Prostate gland (tissue), 2 donors: ENCODE data around the gene RBFOX2. TPM values are rescaled to one million over a fixed set of nuclear protein-coding genes. Genes with fewer than 3 reads are reported as not detected.

Experiments
- DNase-seq: peaks from one replicate; pipeline ENCODE4 v3.0.0-alpha.2; 2019; ENCODE audit warnings: low spot score
- H3K27ac ChIP-seq, 2 donors: fragments of 200-600 bp; sonication (generic); 2 replicates each; pipeline ENCODE4 v1.5.1; 2017 to 2019
- H3K27me3 ChIP-seq: fragments of 200-600 bp; sonication (generic); replicated peaks from 2 replicates; pipeline ENCODE4 v1.5.1; 2019; ENCODE audit not compliant: insufficient read depth
- H3K36me3 ChIP-seq, 2 donors: fragments of 200-600 bp; sonication (generic); 1 replicate in 1 of 2; 2 replicates in 1 of 2; pipeline versions ENCODE4 v1.5.1 to v1.8.1; 2017 to 2019
- H3K4me1 ChIP-seq: fragments of 200-600 bp; sonication (generic); replicated peaks from 2 replicates; pipeline ENCODE4 v1.5.1; 2019
- H3K4me3 ChIP-seq, 2 donors: fragments of 200-600 bp; sonication (generic); 2 replicates each; pipeline ENCODE4 v1.5.1; 2017 to 2019
- H3K9me3 ChIP-seq: fragments of 200-600 bp; sonication (generic); 2 replicates; pipeline ENCODE4 v1.5.1; 2017
- POLR2A ChIP-seq: fragments of 450-650 bp; IDR thresholded peaks from one replicate; pipeline ENCODE4 v1.6.1; 2016; ENCODE audit warnings: antibody characterized with exemption, mild to moderate bottlenecking
- POLR2AphosphoS5 ChIP-seq: sonication (generic); formaldehyde crosslinking; IDR thresholded peaks from one replicate; pipeline ENCODE4 v1.6.1; 2017; ENCODE audit warnings: antibody characterized with exemption
- WGBS: methylation state at CpG from one replicate; pipeline ENCODE4 v1.1.5; 2018; 5-methylcytosine and 5-hydroxymethylcytosine counted together
- intact Hi-C: fragments of 100-400 bp; cut with DNase I; formaldehyde crosslinking; loops from one replicate; pipeline ENCODE4 v1.14.2; 2022
- total RNA-seq, 2 donors: library from RNA; depleted of rRNA; stranded (reverse); fragments of >200 nt; gene quantifications; one replicate each; pipeline ENCODE4 v1.1.0, GENCODE V29; 2016
- TF ChIP-seq, protein P1 (sequence below), 4 experiments: fragments of 200-600 bp in 2 of 4; fragments of 450-650 bp in 2 of 4; sonication (generic) in 2 of 4; IDR thresholded peaks; 1 replicate in 3 of 4; 2 replicates in 1 of 4; pipeline ENCODE4 v1.5.1; 2016 to 2019; ENCODE audit warnings: antibody characterized with exemption in 4 of 4, mild to moderate bottlenecking in 2 of 4, moderate library complexity in 2 of 4

RBFOX2 gene
- total RNA-seq, 2 donors from 2014 or later, result 59.8 to 79.4 TPM

DNA sequence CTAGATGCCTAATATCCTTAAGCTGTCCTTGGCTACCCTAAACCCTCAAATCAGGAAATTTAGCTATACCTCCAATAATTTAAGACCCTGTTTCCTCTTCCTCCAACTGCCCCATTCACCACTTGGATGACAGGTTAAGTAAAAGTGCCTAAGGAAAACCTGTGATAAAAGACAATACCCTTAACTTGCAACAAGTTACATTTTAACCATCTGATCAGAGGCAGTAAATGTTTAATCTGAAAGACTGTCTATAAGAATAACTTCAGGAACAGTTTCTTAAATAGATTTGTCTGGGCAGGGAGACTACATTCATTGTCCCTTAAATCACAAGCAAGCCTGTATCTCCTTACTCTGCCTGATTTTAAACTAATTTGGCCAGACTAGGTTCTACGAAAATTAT is 181.8 kb downstream of the RBFOX2 start:
- Histone ChIP-seq H3K27ac (no peak overlapping the region), H3K4me3 (no peak overlapping the region), H3K9me3 (no peaks in the 10 kb centered on the region), H3K27me3 (no peaks in the 10 kb centered on the region), H3K36me3 (no peaks in the 10 kb centered on the region), H3K4me1 (no peaks in the 10 kb centered on the region)
- intact Hi-C loops, result no loop called here
- TF ChIP-seq, protein P1, sequence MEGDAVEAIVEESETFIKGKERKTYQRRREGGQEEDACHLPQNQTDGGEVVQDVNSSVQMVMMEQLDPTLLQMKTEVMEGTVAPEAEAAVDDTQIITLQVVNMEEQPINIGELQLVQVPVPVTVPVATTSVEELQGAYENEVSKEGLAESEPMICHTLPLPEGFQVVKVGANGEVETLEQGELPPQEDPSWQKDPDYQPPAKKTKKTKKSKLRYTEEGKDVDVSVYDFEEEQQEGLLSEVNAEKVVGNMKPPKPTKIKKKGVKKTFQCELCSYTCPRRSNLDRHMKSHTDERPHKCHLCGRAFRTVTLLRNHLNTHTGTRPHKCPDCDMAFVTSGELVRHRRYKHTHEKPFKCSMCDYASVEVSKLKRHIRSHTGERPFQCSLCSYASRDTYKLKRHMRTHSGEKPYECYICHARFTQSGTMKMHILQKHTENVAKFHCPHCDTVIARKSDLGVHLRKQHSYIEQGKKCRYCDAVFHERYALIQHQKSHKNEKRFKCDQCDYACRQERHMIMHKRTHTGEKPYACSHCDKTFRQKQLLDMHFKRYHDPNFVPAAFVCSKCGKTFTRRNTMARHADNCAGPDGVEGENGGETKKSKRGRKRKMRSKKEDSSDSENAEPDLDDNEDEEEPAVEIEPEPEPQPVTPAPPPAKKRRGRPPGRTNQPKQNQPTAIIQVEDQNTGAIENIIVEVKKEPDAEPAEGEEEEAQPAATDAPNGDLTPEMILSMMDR (IDR thresholded peaks at IDR 0.05), result no peak
- TF ChIP-seq POLR2AphosphoS5 (no peak), POLR2A (no peak)
- WGBS, result 17% methylated on average over 1 of the region's 1 CpG
- DNase-seq, result no peak

DNA sequence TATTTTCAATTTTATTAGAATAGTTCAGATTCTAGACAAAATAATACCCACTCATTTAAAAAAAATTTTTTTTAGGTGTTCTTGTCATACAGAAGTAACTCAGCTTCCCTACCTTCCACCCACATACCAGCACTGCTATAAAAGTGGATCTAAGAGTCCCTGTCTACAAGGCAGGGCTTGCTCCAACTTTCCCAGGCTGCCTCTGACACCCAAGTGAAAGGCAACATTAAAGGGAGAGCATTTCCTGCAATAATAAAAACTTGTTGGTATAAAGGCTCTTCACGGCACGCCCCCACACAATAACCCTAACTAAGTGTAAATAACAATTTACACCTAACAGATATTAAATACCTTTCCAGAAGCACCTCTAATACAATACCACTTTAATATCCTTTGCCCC is 183.7 kb downstream of the RBFOX2 start:
- Histone ChIP-seq H3K27ac (no peak overlapping the region), H3K36me3 (no peaks in the 10 kb centered on the region), H3K4me3 (no peak overlapping the region), H3K27me3 (no peaks in the 10 kb centered on the region), H3K9me3 (no peaks in the 10 kb centered on the region), H3K4me1 (no peaks in the 10 kb centered on the region)
- DNase-seq, result no peak
- TF ChIP-seq, protein P1 (IDR thresholded peaks at IDR 0.05), result no peak
- TF ChIP-seq POLR2AphosphoS5, result no peak
- TF ChIP-seq POLR2A, result no peak
- intact Hi-C loops, result loop anchor here (5.0 kb wide), 2 partner anchors 47 to 72 kb away; no protein-coding TSS in a partner anchor
- 45% methylated on average over 2 of the region's 2 CpGs for WGBS

DNA sequence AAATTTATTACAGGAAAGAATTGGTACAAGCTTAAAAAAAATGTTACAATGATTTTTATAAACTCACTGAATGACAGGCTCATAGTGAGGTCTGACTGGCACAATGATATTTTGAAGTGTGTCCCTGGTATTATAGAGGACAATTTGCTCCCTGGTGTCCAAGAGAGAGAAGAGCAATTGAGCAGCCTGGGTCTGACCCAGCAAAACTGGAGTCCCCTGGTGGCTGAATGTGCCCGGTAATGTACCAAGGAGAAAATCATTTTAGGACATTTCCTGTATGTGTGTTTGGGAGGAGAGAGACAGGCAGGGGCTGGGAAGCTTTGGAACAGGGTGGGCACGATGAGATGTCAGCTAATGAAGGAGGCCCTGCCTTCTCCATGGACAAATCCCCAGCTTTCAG is 185.7 kb downstream of the RBFOX2 start:
- Histone ChIP-seq H3K36me3 (no peaks in the 10 kb centered on the region), H3K27me3 (no peaks in the 10 kb centered on the region), H3K27ac (no peak overlapping the region), H3K9me3 (no peaks in the 10 kb centered on the region), H3K4me3 (no peak overlapping the region), H3K4me1 (no peaks in the 10 kb centered on the region)
- 33% methylated on average over 2 of the region's 2 CpGs for WGBS
- no peak for DNase-seq
- no peak for TF ChIP-seq POLR2AphosphoS5
- TF ChIP-seq POLR2A, result no peak
- TF ChIP-seq, protein P1 (IDR thresholded peaks at IDR 0.05), result peak in 1 of 4 experiments; percentile 9
- intact Hi-C loops, result loop anchor here (5.0 kb wide), 2 partner anchors 49 to 74 kb away; no protein-coding TSS in a partner anchor

DNA sequence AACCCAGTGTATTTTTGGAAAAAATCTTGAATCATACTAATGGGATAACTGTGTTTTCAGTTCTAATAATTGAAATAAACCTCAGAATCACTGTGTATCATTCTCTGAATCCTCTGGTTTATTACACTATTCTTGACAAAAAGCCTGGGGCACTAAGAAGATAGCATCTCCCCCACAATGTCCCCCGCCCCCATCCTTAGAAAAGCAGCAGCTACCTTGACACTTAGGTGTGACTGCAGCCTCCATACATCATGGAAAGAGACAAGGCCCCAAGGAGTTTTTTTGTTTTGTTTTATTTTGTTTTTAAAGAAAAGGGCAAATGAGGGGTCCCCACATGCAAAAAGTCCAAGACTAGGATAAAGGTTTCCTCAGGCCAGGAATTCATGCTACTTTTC is 186.1 kb downstream of the RBFOX2 start:
- TF ChIP-seq, protein P1 (IDR thresholded peaks at IDR 0.05), result no peak
- TF ChIP-seq POLR2AphosphoS5, result no peak
- TF ChIP-seq POLR2A, result no peak
- intact Hi-C loops, result loop anchor here (5.0 kb wide), 2 partner anchors 50 to 75 kb away; no protein-coding TSS in a partner anchor
- WGBS, result 75% methylated on average over 1 of the region's 1 CpG
- no peaks in the 10 kb centered on the region for H3K27me3 ChIP-seq
- no peaks in the 10 kb centered on the region for H3K9me3 ChIP-seq
- no peak overlapping the region for H3K4me3 ChIP-seq
- H3K27ac ChIP-seq, result no peak overlapping the region
- peaks cover 3% of the 10 kb centered on the region for H3K4me1 ChIP-seq
- no peak for DNase-seq
- no peaks in the 10 kb centered on the region for H3K36me3 ChIP-seq

DNA sequence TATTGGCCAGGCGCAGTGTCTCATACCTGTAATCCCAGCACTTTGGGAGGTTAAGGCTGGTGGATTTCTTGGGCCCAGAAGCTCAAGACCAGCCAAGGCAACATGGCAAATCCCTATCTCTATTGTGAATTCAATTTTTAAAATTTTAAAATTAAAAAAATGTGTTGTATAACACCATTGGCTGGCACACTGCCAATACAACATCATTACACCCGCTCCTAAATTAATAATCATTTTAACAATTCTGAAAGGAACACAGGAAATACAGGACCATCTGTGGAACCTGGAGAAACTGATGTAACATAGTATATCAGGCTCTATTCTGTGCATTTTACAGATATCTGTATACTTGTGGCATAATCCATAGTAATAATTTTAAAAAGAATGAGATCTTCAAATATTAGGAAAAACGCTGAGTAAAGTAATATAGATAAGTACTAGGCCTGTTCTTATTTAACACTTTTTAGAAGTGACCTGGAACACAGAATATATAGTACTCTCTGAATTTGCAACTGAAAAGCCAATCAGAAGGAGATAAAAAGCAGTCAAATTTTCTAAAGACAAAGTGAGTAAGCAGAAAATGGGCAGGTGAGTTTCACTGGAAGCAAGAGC is 186.6 kb downstream of the RBFOX2 start:
- 81% methylated on average over 3 of the region's 3 CpGs for WGBS
- DNase-seq, result no peak
- peaks cover 3% of the 10 kb centered on the region for H3K4me1 ChIP-seq
- no peaks in the 10 kb centered on the region for H3K27me3 ChIP-seq
- H3K4me3 ChIP-seq, result no peak overlapping the region
- no peak overlapping the region for H3K27ac ChIP-seq
- H3K9me3 ChIP-seq, result no peaks in the 10 kb centered on the region
- TF ChIP-seq POLR2A (no peak), POLR2AphosphoS5 (no peak)
- TF ChIP-seq, protein P1 (IDR thresholded peaks at IDR 0.05), result no peak
- H3K36me3 ChIP-seq, result no peaks in the 10 kb centered on the region
- intact Hi-C loops, result loop anchor here (5.0 kb wide), 2 partner anchors 50 to 75 kb away; no protein-coding TSS in a partner anchor
